Progenitor cell of endocrine pancreas (in vitro differentiated cells): Measurements from ENCODE around the gene ACAD11. TPM values are rescaled to one million over a fixed set of nuclear protein-coding genes. Genes with fewer than 3 reads are reported as not detected.
A peak's percentile ranks its signal among the peaks of the same experiment; 100 is the strongest.

ENCODE experiments used
- DNase-seq: peaks from one replicate; pipeline ENCODE4 v3.0.0; 2021; ENCODE audit warnings: low spot score; ENCODE audit not compliant: unreplicated experiment
- H3K27ac Mint-ChIP-seq: 2 replicates; pipeline ENCODE4 v1.8.0; 2021; ENCODE audit warnings: mild to moderate bottlenecking, moderate library complexity, mixed read lengths
- H3K27me3 Mint-ChIP-seq: 2 replicates; pipeline ENCODE4 v1.8.0; 2021; ENCODE audit warnings: mixed read lengths
- H3K36me3 Mint-ChIP-seq: 2 replicates; pipeline ENCODE4 v1.8.0; 2022; ENCODE audit warnings: mixed read lengths; ENCODE audit not compliant: insufficient read depth
- H3K4me1 Mint-ChIP-seq: 2 replicates; pipeline ENCODE4 v1.8.0; 2021; ENCODE audit warnings: low read depth, mixed read lengths
- H3K4me3 Mint-ChIP-seq: 2 replicates; pipeline ENCODE4 v1.8.0; 2021; ENCODE audit warnings: low read depth, mild to moderate bottlenecking, moderate library complexity, mixed read lengths
- H3K9me3 Mint-ChIP-seq: 2 replicates; pipeline ENCODE4 v1.8.0; 2021; ENCODE audit warnings: low read depth, mixed read lengths
- CTCF ChIP-seq: fragments of 200-600 bp; sonication (generic); IDR thresholded peaks from one replicate; pipeline ENCODE4 v1.5.0; 2021; ENCODE audit warnings: antibody characterized with exemption, mild to moderate bottlenecking; ENCODE audit not compliant: unreplicated experiment
- total RNA-seq: library from RNA; stranded (reverse); gene quantifications from 2 replicates; pipeline ENCODE4 v1.2.1, GENCODE V29; 2021

The ACAD11 gene
- total RNA-seq, 1 donor from 2014 or later = 14.2 TPM

GRCh38 chr3:132536442-132537153 is 123.0 kb downstream of the ACAD11 start:
- Mint-ChIP-seq H3K4me3 (no peak overlapping the region), H3K4me1 (peaks cover 21% of the 10 kb centered on the region), H3K9me3 (no peaks in the 10 kb centered on the region), H3K36me3 (peaks cover 11% of the 10 kb centered on the region), H3K27me3 (no peaks in the 10 kb centered on the region), H3K27ac (no peak overlapping the region)
- no peak for DNase-seq
- TF ChIP-seq CTCF = no peak

- Mint-ChIP-seq H3K9me3 (no peaks in the 10 kb centered on the region), H3K4me3 (no peak overlapping the region), H3K4me1 (peaks cover 21% of the 10 kb centered on the region), H3K27me3 (no peaks in the 10 kb centered on the region), H3K36me3 (peaks cover 15% of the 10 kb centered on the region), H3K27ac (no peak overlapping the region)
- DNase-seq = peak; percentile 34
- TF ChIP-seq CTCF = peak; percentile 78
Observed at GRCh38 chr3:132535575-132536441, 123.8 kb downstream of the ACAD11 start.

- H3K36me3 Mint-ChIP-seq = peaks cover 22% of the 10 kb centered on the region
- no peak for DNase-seq
- H3K9me3 Mint-ChIP-seq = no peaks in the 10 kb centered on the region
- H3K4me3 Mint-ChIP-seq = no peak overlapping the region
- H3K4me1 Mint-ChIP-seq = peaks cover 7% of the 10 kb centered on the region
- no peak for TF ChIP-seq CTCF
- no peaks in the 10 kb centered on the region for H3K27me3 Mint-ChIP-seq
- no peak overlapping the region for H3K27ac Mint-ChIP-seq
Observed at GRCh38 chr3:132530624-132531023, 129.0 kb downstream of the ACAD11 start.

GRCh38 chr3:132522353-132522752 is 137.3 kb downstream of the ACAD11 start:
- no peak for DNase-seq
- no peaks in the 10 kb centered on the region for H3K27me3 Mint-ChIP-seq
- no peaks in the 10 kb centered on the region for H3K4me1 Mint-ChIP-seq
- peak overlapping the region; percentile 2 for H3K27ac Mint-ChIP-seq
- TF ChIP-seq CTCF = no peak
- no peak overlapping the region for H3K4me3 Mint-ChIP-seq
- peaks cover 22% of the 10 kb centered on the region for H3K36me3 Mint-ChIP-seq
- H3K9me3 Mint-ChIP-seq = no peaks in the 10 kb centered on the region

- Mint-ChIP-seq H3K4me3 (no peak overlapping the region), H3K4me1 (no peaks in the 10 kb centered on the region), H3K27ac (no peak overlapping the region), H3K36me3 (peaks cover 22% of the 10 kb centered on the region), H3K27me3 (no peaks in the 10 kb centered on the region), H3K9me3 (no peaks in the 10 kb centered on the region)
- TF ChIP-seq CTCF = no peak
- no peak for DNase-seq
Observed at GRCh38 chr3:132521901-132522300, 137.7 kb downstream of the ACAD11 start.
